Ascending aorta (tissue), 2 donors: ENCODE measurements around the gene EVC2. TPM values are rescaled to one million over a fixed set of nuclear protein-coding genes. Genes with fewer than 3 reads are reported as not detected.

Source experiments
- DNase-seq, 2 donors: peaks; one replicate each; pipeline ENCODE4 v3.0.0-alpha.2; 2019; ENCODE audit warnings: low spot score in 2 of 2
- H3K27ac ChIP-seq, 2 donors: fragments of 200-600 bp; sonication (generic); one replicate each; pipeline ENCODE4 v1.5.1; 2016 to 2017; ENCODE audit warnings: mild to moderate bottlenecking in 1 of 2
- H3K27me3 ChIP-seq: fragments of 200-600 bp; sonication (generic); one replicate; pipeline ENCODE4 v1.5.1; 2017
- H3K36me3 ChIP-seq, 2 donors: fragments of 200-600 bp; sonication (generic); one replicate each; pipeline ENCODE4 v1.5.1; 2016
- H3K4me1 ChIP-seq, 2 donors: fragments of 200-600 bp; sonication (generic); one replicate each; pipeline ENCODE4 v1.5.1; 2016 to 2017; ENCODE audit warnings: mild to moderate bottlenecking in 1 of 2
- H3K4me3 ChIP-seq, 2 donors: fragments of 200-600 bp; sonication (generic); one replicate each; pipeline ENCODE4 v1.5.1; 2016 to 2017; ENCODE audit warnings: mild to moderate bottlenecking in 1 of 2
- H3K9me3 ChIP-seq, 2 donors: fragments of 200-600 bp; sonication (generic); one replicate each; pipeline ENCODE4 v1.5.1; 2016
- intact Hi-C: fragments of 100-400 bp; cut with DNase I; formaldehyde crosslinking; loops from one replicate; pipeline ENCODE4 v1.15.1; 2023
- total RNA-seq: library from RNA; depleted of rRNA; stranded (reverse); fragments of >200 nt; gene quantifications from one replicate; pipeline ENCODE4 v1.1.0, GENCODE V29; 2016
- TF ChIP-seq, protein P1 (sequence below), 3 experiments: fragments of 200-600 bp in 2 of 3; fragments of 450-650 bp in 1 of 3; sonication (generic) in 2 of 3; IDR thresholded peaks; one replicate each; pipeline ENCODE4 v1.5.1; 2016 to 2019; ENCODE audit warnings: antibody characterized with exemption in 3 of 3, mild to moderate bottlenecking in 1 of 3, moderate library complexity in 1 of 3

The EVC2 gene
- total RNA-seq, 1 donor from 2014 or later, result 5.7 TPM

DNA sequence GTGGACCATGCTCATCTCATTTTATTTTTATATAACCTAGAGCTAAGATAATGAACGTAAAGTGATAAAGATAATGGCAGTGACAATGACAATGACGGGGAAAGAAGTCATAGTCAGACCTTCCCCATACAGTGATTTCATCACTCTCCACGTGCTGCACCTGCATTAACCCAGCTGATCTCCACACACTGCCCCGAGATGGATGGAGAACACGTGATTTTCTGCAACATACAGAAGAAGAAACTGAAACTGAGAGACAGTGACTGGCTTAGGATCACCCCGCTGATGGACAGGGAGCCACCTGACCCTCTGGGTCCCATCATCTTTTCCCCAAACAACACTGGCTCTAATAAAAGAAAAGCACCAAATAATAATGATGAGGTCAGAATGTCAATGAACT is 22.0 kb downstream of the EVC2 start:
- Histone ChIP-seq H3K27me3 (no peaks in the 10 kb centered on the region), H3K9me3 (no peaks in the 10 kb centered on the region), H3K4me3 (no peak overlapping the region), H3K4me1 (no peaks in the 10 kb centered on the region), H3K27ac (no peak overlapping the region), H3K36me3 (peaks cover 64 to 78% of the 10 kb centered on the region in 2 donors)
- DNase-seq, result no peak
- intact Hi-C loops, result no loop called here
- TF ChIP-seq, protein P1, sequence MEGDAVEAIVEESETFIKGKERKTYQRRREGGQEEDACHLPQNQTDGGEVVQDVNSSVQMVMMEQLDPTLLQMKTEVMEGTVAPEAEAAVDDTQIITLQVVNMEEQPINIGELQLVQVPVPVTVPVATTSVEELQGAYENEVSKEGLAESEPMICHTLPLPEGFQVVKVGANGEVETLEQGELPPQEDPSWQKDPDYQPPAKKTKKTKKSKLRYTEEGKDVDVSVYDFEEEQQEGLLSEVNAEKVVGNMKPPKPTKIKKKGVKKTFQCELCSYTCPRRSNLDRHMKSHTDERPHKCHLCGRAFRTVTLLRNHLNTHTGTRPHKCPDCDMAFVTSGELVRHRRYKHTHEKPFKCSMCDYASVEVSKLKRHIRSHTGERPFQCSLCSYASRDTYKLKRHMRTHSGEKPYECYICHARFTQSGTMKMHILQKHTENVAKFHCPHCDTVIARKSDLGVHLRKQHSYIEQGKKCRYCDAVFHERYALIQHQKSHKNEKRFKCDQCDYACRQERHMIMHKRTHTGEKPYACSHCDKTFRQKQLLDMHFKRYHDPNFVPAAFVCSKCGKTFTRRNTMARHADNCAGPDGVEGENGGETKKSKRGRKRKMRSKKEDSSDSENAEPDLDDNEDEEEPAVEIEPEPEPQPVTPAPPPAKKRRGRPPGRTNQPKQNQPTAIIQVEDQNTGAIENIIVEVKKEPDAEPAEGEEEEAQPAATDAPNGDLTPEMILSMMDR (IDR thresholded peaks at IDR 0.05), result no peak

DNA sequence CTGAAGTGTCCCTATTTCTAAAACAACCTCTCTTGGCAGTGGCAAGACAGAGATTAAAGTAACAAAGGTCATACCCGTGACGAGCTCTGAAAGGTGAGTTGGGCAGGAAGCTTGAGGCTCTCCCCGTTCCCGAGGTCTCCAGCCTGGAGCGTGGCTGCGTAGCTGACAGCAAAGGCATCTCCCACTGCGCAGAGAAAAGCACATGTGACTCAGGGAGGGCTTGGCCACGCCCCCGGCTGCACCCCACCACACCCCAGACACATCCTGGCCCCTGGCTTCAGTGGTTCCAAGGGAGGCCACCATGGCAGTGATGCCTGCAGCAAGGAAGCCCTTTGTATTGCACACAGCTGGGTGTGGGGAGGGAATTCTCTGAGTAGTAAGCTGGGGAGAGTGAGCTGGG is 23.1 kb downstream of the EVC2 start:
- intact Hi-C loops, result no loop called here
- H3K4me1 ChIP-seq, result no peaks in the 10 kb centered on the region
- no peak for DNase-seq
- no peak overlapping the region for H3K27ac ChIP-seq
- H3K9me3 ChIP-seq, result no peaks in the 10 kb centered on the region
- no peaks in the 10 kb centered on the region for H3K27me3 ChIP-seq
- H3K36me3 ChIP-seq, result peaks cover 66 to 81% of the 10 kb centered on the region in 2 donors
- H3K4me3 ChIP-seq, result no peak overlapping the region
- TF ChIP-seq, protein P1 (IDR thresholded peaks at IDR 0.05), result no peak

DNA sequence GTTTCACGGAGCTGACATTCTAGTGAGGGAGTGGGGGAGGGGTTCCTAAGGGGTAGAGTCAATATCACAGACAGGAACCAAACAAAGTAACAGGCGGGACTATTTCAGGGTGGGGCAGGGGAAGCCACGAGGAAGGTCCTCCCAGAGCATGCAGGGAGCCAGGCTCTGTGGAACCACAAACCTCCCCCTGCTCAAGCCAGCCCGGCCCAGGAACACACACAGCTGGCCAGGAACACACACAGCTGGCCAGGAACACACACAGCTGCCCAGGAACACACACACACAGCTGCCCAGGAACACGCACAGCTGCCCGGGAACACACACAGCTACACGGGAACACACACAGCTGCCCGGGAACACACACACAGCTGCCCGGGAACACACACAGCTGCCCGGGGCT is 24.8 kb downstream of the EVC2 start:
- TF ChIP-seq, protein P1 (IDR thresholded peaks at IDR 0.05), result no peak
- H3K4me1 ChIP-seq, result no peaks in the 10 kb centered on the region
- H3K4me3 ChIP-seq, result no peak overlapping the region
- H3K36me3 ChIP-seq, result peaks cover 57 to 81% of the 10 kb centered on the region in 2 donors
- no peaks in the 10 kb centered on the region for H3K9me3 ChIP-seq
- no peak for DNase-seq
- H3K27me3 ChIP-seq, result no peaks in the 10 kb centered on the region
- intact Hi-C loops, result no loop called here
- no peak overlapping the region for H3K27ac ChIP-seq

DNA sequence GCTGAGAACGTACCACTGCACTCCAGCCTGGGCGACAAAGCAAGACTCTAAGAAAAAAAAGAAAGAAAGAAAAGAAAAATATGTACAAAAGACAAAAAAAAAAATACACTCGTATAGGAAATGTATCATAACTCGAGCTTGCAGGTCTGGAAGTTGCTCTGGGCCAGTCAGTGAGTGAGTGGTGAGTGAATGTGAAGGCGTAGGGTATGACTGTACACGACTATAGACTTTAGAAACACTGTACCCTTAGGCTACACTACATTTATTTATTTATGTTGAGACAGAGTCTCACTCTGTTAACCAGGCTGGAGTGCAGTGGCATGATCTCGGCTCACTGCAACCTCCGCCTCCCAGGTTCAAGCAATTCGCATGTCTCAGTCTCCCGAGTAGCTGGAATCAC is 29.4 kb downstream of the EVC2 start:
- TF ChIP-seq, protein P1 (IDR thresholded peaks at IDR 0.05), result no peak
- peaks cover 47 to 78% of the 10 kb centered on the region in 2 donors for H3K36me3 ChIP-seq

DNA sequence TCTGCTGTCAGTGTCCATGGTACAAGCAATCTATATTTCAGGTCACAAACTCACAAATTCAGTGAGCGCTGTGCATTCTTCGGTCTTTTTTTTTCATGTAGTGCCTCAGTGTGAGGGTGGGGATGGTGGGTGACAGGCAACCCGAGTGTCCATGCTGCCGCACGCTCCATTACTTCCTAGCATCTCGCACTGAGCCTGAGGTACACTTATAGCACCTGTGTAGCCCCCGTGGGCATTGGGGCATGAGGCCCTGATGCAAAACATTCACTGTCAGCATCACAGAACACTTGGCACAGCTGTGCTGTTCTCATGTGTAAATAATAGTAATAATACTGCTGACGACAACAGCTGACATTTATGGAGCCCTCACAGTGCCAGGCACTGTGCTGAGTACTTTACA is 31.6 kb downstream of the EVC2 start:
- Histone ChIP-seq H3K27me3 (no peaks in the 10 kb centered on the region), H3K4me1 (no peaks in the 10 kb centered on the region), H3K27ac (no peak overlapping the region), H3K4me3 (no peak overlapping the region), H3K9me3 (no peaks in the 10 kb centered on the region), H3K36me3 (peaks cover 40 to 75% of the 10 kb centered on the region in 2 donors)
- TF ChIP-seq, protein P1 (IDR thresholded peaks at IDR 0.05), result no peak
- intact Hi-C loops, result no loop called here
- no peak for DNase-seq

More for the DNA sequence above, 29.4 kb downstream of the EVC2 start:
- H3K4me3 ChIP-seq, result no peak overlapping the region
- no peak overlapping the region for H3K27ac ChIP-seq
- no peaks in the 10 kb centered on the region for H3K9me3 ChIP-seq
- no peak for DNase-seq
- intact Hi-C loops, result no loop called here
- H3K4me1 ChIP-seq, result no peaks in the 10 kb centered on the region
- no peaks in the 10 kb centered on the region for H3K27me3 ChIP-seq

DNA sequence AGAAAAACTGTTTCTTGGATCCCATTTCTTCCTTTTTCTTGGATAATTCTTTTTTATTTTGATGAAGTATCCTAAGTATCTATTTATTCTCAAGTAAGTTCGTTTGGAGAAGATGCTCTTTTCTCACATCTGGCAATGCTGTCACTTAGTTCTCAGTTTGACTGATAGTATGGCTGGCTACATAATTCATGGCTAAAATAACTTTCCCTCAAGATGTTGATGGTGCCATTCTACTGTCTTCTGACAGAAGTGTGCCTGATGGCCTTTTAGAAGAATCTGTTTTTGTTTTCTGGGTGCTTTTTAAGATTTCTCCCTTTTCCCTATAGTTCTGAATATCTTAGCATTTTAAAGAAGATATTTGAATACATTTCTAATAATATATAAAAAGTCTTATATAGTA is 41.6 kb downstream of the EVC2 start:
- Histone ChIP-seq H3K27ac (no peak overlapping the region), H3K27me3 (no peaks in the 10 kb centered on the region), H3K4me3 (no peak overlapping the region), H3K9me3 (no peaks in the 10 kb centered on the region), H3K36me3 (peaks cover 9 to 23% of the 10 kb centered on the region in 2 donors), H3K4me1 (no peaks in the 10 kb centered on the region)
- intact Hi-C loops, result no loop called here
- TF ChIP-seq, protein P1 (IDR thresholded peaks at IDR 0.05), result no peak
- DNase-seq, result no peak
